Activated naive CD8-positive, alpha-beta T cell treated with anti-CD3 and anti-CD28 coated beads, Interleukin-2, amount 50 U/mL, for 24 hours (primary cell): ENCODE data around the gene TBC1D7.
A peak's percentile ranks its signal among the peaks of the same experiment; 100 is the strongest.

Experiments used
- ATAC-seq: fragments of 150-1000 bp; cut with Tn5 transposase; one replicate; pipeline ENCODE4 v1.10.0; 2021
- DNase-seq: peaks from one replicate; pipeline ENCODE4 v3.0.0; 2021
- H3K27ac Mint-ChIP-seq: one replicate; pipeline ENCODE4 v1.8.0; 2021; ENCODE audit warnings: mild to moderate bottlenecking, mixed read lengths
- H3K27me3 Mint-ChIP-seq: one replicate; pipeline ENCODE4 v1.8.0; 2021; ENCODE audit warnings: mixed read lengths
- H3K36me3 Mint-ChIP-seq: one replicate; pipeline ENCODE4 v1.8.0; 2021; ENCODE audit warnings: low read depth, mixed read lengths
- H3K4me1 Mint-ChIP-seq: one replicate; pipeline ENCODE4 v1.8.0; 2021; ENCODE audit warnings: mixed read lengths
- H3K4me3 Mint-ChIP-seq: one replicate; pipeline ENCODE4 v1.8.0; 2021; ENCODE audit warnings: mild to moderate bottlenecking, moderate library complexity, mixed read lengths
- H3K9me3 Mint-ChIP-seq: one replicate; pipeline ENCODE4 v1.8.0; 2021; ENCODE audit warnings: mixed read lengths

TBC1D7 gene

DNA sequence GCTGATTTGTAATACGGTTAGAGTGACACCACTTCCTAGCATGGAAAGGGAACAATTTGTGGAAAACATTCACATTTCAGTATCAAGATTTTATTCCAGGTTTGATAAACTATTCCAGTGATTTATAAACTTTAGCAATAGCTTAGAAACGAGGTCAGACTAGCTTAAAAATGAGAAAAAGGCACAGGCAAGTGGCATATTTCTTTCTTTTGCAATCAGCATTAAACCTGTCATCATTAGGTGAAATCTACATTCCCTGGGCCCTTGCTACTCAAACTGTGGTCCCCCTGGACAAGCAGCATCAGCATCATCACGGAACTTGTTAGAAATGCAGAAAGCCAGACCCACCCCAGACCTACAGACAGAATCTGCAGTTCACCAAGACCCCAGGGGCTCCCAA is 29.9 kb downstream of the TBC1D7 start:
- H3K27ac Mint-ChIP-seq, result no peak overlapping the region
- no peak for DNase-seq
- H3K9me3 Mint-ChIP-seq, result no peaks in the 10 kb centered on the region
- ATAC-seq, result no peak
- H3K36me3 Mint-ChIP-seq, result peaks cover 41% of the 10 kb centered on the region
- H3K4me3 Mint-ChIP-seq, result no peak overlapping the region
- peaks cover 17% of the 10 kb centered on the region for H3K4me1 Mint-ChIP-seq
- H3K27me3 Mint-ChIP-seq, result no peaks in the 10 kb centered on the region

DNA sequence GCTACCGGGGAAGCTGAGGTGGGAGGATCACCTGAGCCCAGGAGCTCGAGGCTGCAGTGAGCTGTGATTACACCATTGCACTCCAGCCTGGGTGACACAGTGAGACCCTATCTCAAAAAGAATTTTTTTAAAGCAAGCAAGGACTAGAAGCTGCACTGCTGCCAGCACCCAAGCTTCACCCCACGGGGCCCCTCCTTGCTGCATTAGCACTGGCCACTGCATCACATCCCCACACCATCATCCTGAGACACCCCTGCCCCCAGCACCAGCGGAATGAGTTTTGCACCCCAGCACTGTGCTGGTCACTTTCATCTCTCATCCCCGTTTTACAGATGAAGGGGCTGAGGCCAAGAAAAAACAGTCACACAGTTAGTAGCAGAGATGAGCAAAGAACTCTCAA is 30.9 kb downstream of the TBC1D7 start:
- H3K9me3 Mint-ChIP-seq, result no peaks in the 10 kb centered on the region
- no peak for DNase-seq
- ATAC-seq, result no peak
- H3K4me1 Mint-ChIP-seq, result peaks cover 7% of the 10 kb centered on the region
- H3K27me3 Mint-ChIP-seq, result no peaks in the 10 kb centered on the region
- H3K27ac Mint-ChIP-seq, result no peak overlapping the region
- no peak overlapping the region for H3K4me3 Mint-ChIP-seq
- H3K36me3 Mint-ChIP-seq, result peaks cover 38% of the 10 kb centered on the region

GRCh38 chr6:13296536-13296997 is 31.8 kb downstream of the TBC1D7 start:
- ATAC-seq (no peak), DNase-seq (no peak)
- no peaks in the 10 kb centered on the region for H3K27me3 Mint-ChIP-seq
- peaks cover 35% of the 10 kb centered on the region for H3K36me3 Mint-ChIP-seq
- no peak overlapping the region for H3K4me3 Mint-ChIP-seq
- no peaks in the 10 kb centered on the region for H3K9me3 Mint-ChIP-seq
- peaks cover 3% of the 10 kb centered on the region for H3K4me1 Mint-ChIP-seq
- no peak overlapping the region for H3K27ac Mint-ChIP-seq

GRCh38 chr6:13295576-13295975 is 32.8 kb downstream of the TBC1D7 start:
- Mint-ChIP-seq H3K4me3 (no peak overlapping the region), H3K4me1 (peaks cover 3% of the 10 kb centered on the region), H3K27me3 (no peaks in the 10 kb centered on the region), H3K36me3 (peaks cover 32% of the 10 kb centered on the region), H3K9me3 (no peaks in the 10 kb centered on the region), H3K27ac (no peak overlapping the region)
- ATAC-seq, result no peak
- DNase-seq, result no peak

DNA sequence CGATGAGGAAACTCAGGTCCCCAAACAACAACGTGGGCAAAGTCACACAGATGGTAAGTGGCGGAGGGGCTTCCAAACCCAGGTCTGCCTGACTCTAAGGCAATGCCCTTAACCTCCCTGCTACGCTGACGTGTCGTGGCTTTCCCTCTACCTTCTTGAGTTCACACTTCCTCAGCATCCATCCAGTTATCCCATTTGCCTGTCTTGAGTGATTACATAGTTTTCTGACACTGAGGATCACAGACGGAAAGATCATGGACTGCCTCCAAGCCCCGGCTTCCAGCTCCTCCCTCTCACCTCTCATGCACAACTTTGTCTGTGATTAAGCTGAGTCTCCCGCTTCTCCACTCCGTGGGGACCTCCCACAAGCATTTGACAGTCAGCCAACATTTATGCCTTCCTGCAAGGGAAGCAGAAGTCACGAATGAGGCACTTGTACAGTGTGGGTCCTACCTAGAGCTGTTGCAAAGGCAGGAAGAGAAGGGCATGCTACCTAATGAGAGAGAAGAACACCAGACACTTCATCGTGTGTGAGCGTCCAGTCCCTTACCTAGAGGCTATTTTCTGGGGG is 33.8 kb downstream of the TBC1D7 start:
- H3K27ac Mint-ChIP-seq, result no peak overlapping the region
- H3K36me3 Mint-ChIP-seq, result peaks cover 38% of the 10 kb centered on the region
- DNase-seq (no peak), ATAC-seq (no peak)
- H3K4me1 Mint-ChIP-seq, result peaks cover 3% of the 10 kb centered on the region
- H3K9me3 Mint-ChIP-seq, result peaks cover 6% of the 10 kb centered on the region
- no peaks in the 10 kb centered on the region for H3K27me3 Mint-ChIP-seq
- H3K4me3 Mint-ChIP-seq, result no peak overlapping the region

- no peaks in the 10 kb centered on the region for H3K27me3 Mint-ChIP-seq
- ATAC-seq (no peak), DNase-seq (no peak)
- no peak overlapping the region for H3K27ac Mint-ChIP-seq
- H3K4me1 Mint-ChIP-seq, result peaks cover 3% of the 10 kb centered on the region
- peaks cover 6% of the 10 kb centered on the region for H3K9me3 Mint-ChIP-seq
- no peak overlapping the region for H3K4me3 Mint-ChIP-seq
- peaks cover 44% of the 10 kb centered on the region for H3K36me3 Mint-ChIP-seq
Observed at GRCh38 chr6:13292774-13293173, 35.6 kb downstream of the TBC1D7 start.

- ATAC-seq (no peak), DNase-seq (no peak)
- H3K27me3 Mint-ChIP-seq, result no peaks in the 10 kb centered on the region
- H3K4me1 Mint-ChIP-seq, result peaks cover 6% of the 10 kb centered on the region
- no peak overlapping the region for H3K4me3 Mint-ChIP-seq
- peaks cover 19% of the 10 kb centered on the region for H3K9me3 Mint-ChIP-seq
- H3K27ac Mint-ChIP-seq, result no peak overlapping the region
- peaks cover 58% of the 10 kb centered on the region for H3K36me3 Mint-ChIP-seq
Observed at GRCh38 chr6:13290335-13290734, 38.0 kb downstream of the TBC1D7 start.

DNA sequence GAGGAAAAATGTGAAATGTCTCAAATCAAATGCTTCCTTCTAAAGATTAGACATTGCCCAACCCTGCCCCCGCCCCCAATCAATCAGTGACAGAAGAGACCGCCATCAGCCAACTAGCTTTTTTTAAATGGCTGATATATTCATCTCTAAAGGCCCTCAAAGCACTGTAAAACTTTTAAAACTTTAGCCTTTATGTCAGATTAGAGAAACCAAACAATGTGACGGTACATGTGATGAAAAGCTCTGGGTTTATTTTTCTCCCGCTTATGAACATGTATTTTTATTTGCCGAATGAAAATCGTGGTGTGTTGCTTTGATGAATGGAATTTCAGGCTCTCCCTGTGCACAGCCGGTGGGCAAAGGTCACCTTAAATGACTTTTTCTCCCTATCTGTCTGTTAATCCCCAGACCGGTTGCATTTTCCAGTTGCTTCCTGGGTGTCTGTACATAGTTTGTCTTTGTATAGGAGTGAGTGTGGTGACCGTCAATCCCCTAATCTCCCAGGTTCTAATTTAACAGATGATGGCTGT is 38.5 kb downstream of the TBC1D7 start:
- H3K27me3 Mint-ChIP-seq, result no peaks in the 10 kb centered on the region
- H3K4me1 Mint-ChIP-seq, result peaks cover 6% of the 10 kb centered on the region
- peaks cover 53% of the 10 kb centered on the region for H3K36me3 Mint-ChIP-seq
- H3K4me3 Mint-ChIP-seq, result no peak overlapping the region
- no peak overlapping the region for H3K27ac Mint-ChIP-seq
- H3K9me3 Mint-ChIP-seq, result peaks cover 20% of the 10 kb centered on the region
- DNase-seq (no peak), ATAC-seq (no peak)

DNA sequence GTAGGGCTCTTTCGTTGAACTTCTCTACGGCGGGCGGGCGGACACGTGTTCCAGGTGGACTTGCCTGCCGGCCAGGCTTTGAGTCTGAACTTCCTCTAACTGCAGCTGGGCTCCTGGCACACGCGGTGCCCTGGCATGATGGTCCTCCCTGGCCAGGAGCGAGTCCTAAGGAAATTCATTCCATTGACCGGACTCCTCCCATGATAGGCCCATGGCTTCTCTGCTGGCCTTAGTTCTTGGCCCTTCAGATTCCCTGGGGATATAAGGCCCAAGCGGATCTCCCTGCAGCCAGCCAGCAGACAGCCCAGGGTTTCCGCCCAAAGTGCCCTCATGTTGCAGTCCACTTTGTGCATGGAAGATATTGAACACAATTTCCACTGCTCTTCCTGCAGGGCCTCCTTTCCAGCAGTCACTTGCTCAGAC is 39.4 kb downstream of the TBC1D7 start:
- peaks cover 20% of the 10 kb centered on the region for H3K9me3 Mint-ChIP-seq
- H3K4me3 Mint-ChIP-seq, result no peak overlapping the region
- no peak overlapping the region for H3K27ac Mint-ChIP-seq
- peaks cover 6% of the 10 kb centered on the region for H3K4me1 Mint-ChIP-seq
- no peaks in the 10 kb centered on the region for H3K27me3 Mint-ChIP-seq
- no peak for ATAC-seq
- DNase-seq, result no peak
- H3K36me3 Mint-ChIP-seq, result peaks cover 44% of the 10 kb centered on the region

- DNase-seq (no peak), ATAC-seq (no peak)
- peaks cover 20% of the 10 kb centered on the region for H3K9me3 Mint-ChIP-seq
- peaks cover 41% of the 10 kb centered on the region for H3K36me3 Mint-ChIP-seq
- H3K27me3 Mint-ChIP-seq, result no peaks in the 10 kb centered on the region
- H3K27ac Mint-ChIP-seq, result no peak overlapping the region
- peaks cover 6% of the 10 kb centered on the region for H3K4me1 Mint-ChIP-seq
- H3K4me3 Mint-ChIP-seq, result no peak overlapping the region
Observed at GRCh38 chr6:13288481-13288880, 39.9 kb downstream of the TBC1D7 start.

- DNase-seq, result no peak
- H3K9me3 Mint-ChIP-seq, result peaks cover 20% of the 10 kb centered on the region
- H3K36me3 Mint-ChIP-seq, result peaks cover 34% of the 10 kb centered on the region
- no peak for ATAC-seq
- no peak overlapping the region for H3K27ac Mint-ChIP-seq
- peaks cover 6% of the 10 kb centered on the region for H3K4me1 Mint-ChIP-seq
- H3K27me3 Mint-ChIP-seq, result no peaks in the 10 kb centered on the region
- H3K4me3 Mint-ChIP-seq, result no peak overlapping the region
Observed at GRCh38 chr6:13287104-13287503, 41.2 kb downstream of the TBC1D7 start.

GRCh38 chr6:13286181-13286580 is 42.2 kb downstream of the TBC1D7 start:
- Mint-ChIP-seq H3K27ac (no peak overlapping the region), H3K27me3 (no peaks in the 10 kb centered on the region), H3K4me1 (peaks cover 6% of the 10 kb centered on the region), H3K9me3 (peaks cover 20% of the 10 kb centered on the region), H3K36me3 (peaks cover 33% of the 10 kb centered on the region), H3K4me3 (no peak overlapping the region)
- ATAC-seq (no peak), DNase-seq (no peak)

GRCh38 chr6:13285705-13286104 is 42.6 kb downstream of the TBC1D7 start:
- no peak for DNase-seq
- peak overlapping the region; percentile 23 for H3K27ac Mint-ChIP-seq
- H3K27me3 Mint-ChIP-seq, result no peaks in the 10 kb centered on the region
- H3K4me1 Mint-ChIP-seq, result peaks cover 6% of the 10 kb centered on the region
- H3K9me3 Mint-ChIP-seq, result peaks cover 20% of the 10 kb centered on the region
- H3K36me3 Mint-ChIP-seq, result peaks cover 33% of the 10 kb centered on the region
- H3K4me3 Mint-ChIP-seq, result no peak overlapping the region
- no peak for ATAC-seq

GRCh38 chr6:13284646-13285045 is 43.7 kb downstream of the TBC1D7 start:
- DNase-seq, result no peak
- peaks cover 27% of the 10 kb centered on the region for H3K36me3 Mint-ChIP-seq
- no peak overlapping the region for H3K27ac Mint-ChIP-seq
- no peaks in the 10 kb centered on the region for H3K27me3 Mint-ChIP-seq
- no peak overlapping the region for H3K4me3 Mint-ChIP-seq
- peaks cover 14% of the 10 kb centered on the region for H3K9me3 Mint-ChIP-seq
- peaks cover 9% of the 10 kb centered on the region for H3K4me1 Mint-ChIP-seq
- ATAC-seq, result no peak

DNA sequence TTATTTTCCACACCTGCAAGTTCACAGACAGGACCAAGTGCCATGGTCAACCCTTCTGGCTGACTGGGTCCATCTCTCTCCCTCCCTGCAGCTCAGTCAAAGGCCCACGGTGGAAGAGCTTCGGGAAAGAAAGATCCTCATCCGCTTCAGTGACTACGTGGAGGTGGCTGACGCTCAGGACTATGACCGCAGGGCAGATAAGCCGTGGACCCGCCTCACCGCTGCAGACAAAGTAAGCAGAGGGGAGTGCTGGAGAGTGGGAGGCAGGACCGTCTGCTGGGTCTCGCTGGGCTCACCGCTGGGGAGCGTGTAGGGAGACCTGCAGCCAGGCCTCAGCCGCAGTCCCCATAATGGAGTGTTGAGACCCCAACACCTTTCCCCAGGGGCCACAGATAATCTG is 45.0 kb downstream of the TBC1D7 start:
- H3K27me3 Mint-ChIP-seq, result no peaks in the 10 kb centered on the region
- H3K27ac Mint-ChIP-seq, result no peak overlapping the region
- no peak for DNase-seq
- H3K4me3 Mint-ChIP-seq, result no peak overlapping the region
- peaks cover 9% of the 10 kb centered on the region for H3K4me1 Mint-ChIP-seq
- ATAC-seq, result no peak
- peaks cover 19% of the 10 kb centered on the region for H3K36me3 Mint-ChIP-seq
- peaks cover 14% of the 10 kb centered on the region for H3K9me3 Mint-ChIP-seq
